ENCODE measurements around the gene GNAZ. TPM values are rescaled to one million over a fixed set of nuclear protein-coding genes. Genes with fewer than 3 reads are reported as not detected.

GNAZ gene
- total and polyA plus RNA-seq, 9 donors: 7.2 to 40.8 (median 15.3) TPM

GRCh38 chr22:23029521-23030228 lies 40.6 kb upstream of the GNAZ start:
- H3K27me3 ChIP-seq: no peaks in the 10 kb centered on the region
- no peaks in the 10 kb centered on the region for H3K9me3 ChIP-seq
- H3K4me1 ChIP-seq (ENCODE audit: insufficient read depth): no peaks in the 10 kb centered on the region
- no peak overlapping the region for H3K4me3 ChIP-seq
- H3K27ac ChIP-seq: no peak overlapping the region
- no peak for DNase-seq
- H3K36me3 ChIP-seq: no peaks in the 10 kb centered on the region
- intact Hi-C loops (cut with DNase I): no loop called here
- 74 to 77% (median 77%) methylated on average over 9 of the region's 9 CpGs for WGBS, 3 donors
- TF ChIP-seq CTCF (IDR thresholded peaks at IDR 0.05) (no peak), EP300 (IDR thresholded peaks at IDR 0.05) (no peak), POLR2A (IDR thresholded peaks at IDR 0.05) (no peak)

GRCh38 chr22:23031381-23031780 lies 38.9 kb upstream of the GNAZ start:
- Histone ChIP-seq H3K9me3 (no peaks in the 10 kb centered on the region), H3K27ac (no peak overlapping the region), H3K27me3 (no peaks in the 10 kb centered on the region), H3K4me1 (ENCODE audit: insufficient read depth) (no peaks in the 10 kb centered on the region), H3K4me3 (no peak overlapping the region), H3K36me3 (no peaks in the 10 kb centered on the region)
- intact Hi-C loops (cut with DNase I): no loop called here
- WGBS, 3 donors: 64 to 83% (median 81%) methylated on average over 4 of the region's 4 CpGs
- DNase-seq: no peak
- TF ChIP-seq EP300 (IDR thresholded peaks at IDR 0.05) (no peak), POLR2A (IDR thresholded peaks at IDR 0.05) (no peak), CTCF (IDR thresholded peaks at IDR 0.05) (no peak)

GRCh38 chr22:23031786-23032185 lies 38.5 kb upstream of the GNAZ start:
- Histone ChIP-seq H3K36me3 (no peaks in the 10 kb centered on the region), H3K27me3 (no peaks in the 10 kb centered on the region), H3K27ac (no peak overlapping the region), H3K9me3 (no peaks in the 10 kb centered on the region), H3K4me3 (no peak overlapping the region), H3K4me1 (ENCODE audit: insufficient read depth) (peaks cover 2% of the 10 kb centered on the region)
- intact Hi-C loops (cut with DNase I): no loop called here
- TF ChIP-seq CTCF (IDR thresholded peaks at IDR 0.05) (no peak), POLR2A (IDR thresholded peaks at IDR 0.05) (no peak), EP300 (IDR thresholded peaks at IDR 0.05) (no peak)
- 60 to 77% (median 72%) methylated on average over 1 of the region's 1 CpG for WGBS, 3 donors
- no peak for DNase-seq

GRCh38 chr22:23032658-23033057 lies 37.7 kb upstream of the GNAZ start:
- Histone ChIP-seq H3K27ac (no peak overlapping the region), H3K4me1 (ENCODE audit: insufficient read depth) (peaks cover 2% of the 10 kb centered on the region), H3K36me3 (no peaks in the 10 kb centered on the region), H3K4me3 (no peak overlapping the region), H3K9me3 (no peaks in the 10 kb centered on the region), H3K27me3 (no peaks in the 10 kb centered on the region)
- DNase-seq: no peak
- intact Hi-C loops (cut with DNase I): no loop called here
- 91 to 92% (median 92%) methylated on average over 4 of the region's 4 CpGs for WGBS, 3 donors
- TF ChIP-seq EP300 (IDR thresholded peaks at IDR 0.05) (no peak), POLR2A (IDR thresholded peaks at IDR 0.05) (no peak), CTCF (IDR thresholded peaks at IDR 0.05) (no peak)

Data from ovary (tissue), 9 donors.